B cell (primary cell): Measurements from ENCODE around the gene RBBP8. TPM values are rescaled to one million over a fixed set of nuclear protein-coding genes. Genes with fewer than 3 reads are reported as not detected.
A peak's percentile ranks its signal among the peaks of the same experiment; 100 is the strongest.

Experiments used
- ATAC-seq: fragments of 200-7000 bp; cut with Tn5 transposase; one replicate; pipeline ENCODE4 v1.10.0; 2021; ENCODE audit warnings: low read depth, mild to moderate bottlenecking, moderate number of reproducible peaks, moderate library complexity
- CTCF ChIA-PET: fragments of 350-600 bp; sonication (Branson Sonifier 250); formaldehyde crosslinking; loops from one replicate; lab custom pipeline; 2021; ENCODE audit warnings: antibody characterized with exemption, inconsistent platforms; lab: Charles Lee
- POLR2A ChIA-PET: fragments of 350-600 bp; sonication (Branson Sonifier 250); formaldehyde crosslinking; loops from one replicate; lab custom pipeline; 2021; ENCODE audit warnings: antibody characterized with exemption; lab: Charles Lee
- DNase-seq: peaks from one replicate; pipeline ENCODE4 v3.0.0; 2013
- H2AFZ ChIP-seq: 2 replicates; pipeline ENCODE4 v1.6.1; 2012; ENCODE audit warnings: mild to moderate bottlenecking, low read depth, low read length; ENCODE audit not compliant: insufficient read depth, poor library complexity, severe bottlenecking
- H3K27ac ChIP-seq, 2 donors: 1 replicate in 1 of 2; 2 replicates in 1 of 2; pipeline ENCODE4 v1.5.1; 2012 to 2013; ENCODE audit warnings: low read length in 2 of 2, mild to moderate bottlenecking in 2 of 2, moderate library complexity in 1 of 2
- H3K27me3 ChIP-seq, 4 experiments: fragments of 200-600 bp in 1 of 4; sonication (generic) in 1 of 4; replicated peaks in 1 of 4; 1 replicate in 2 of 4; 2 replicates in 2 of 4; pipeline versions ENCODE4 v1.6.1 to v1.7.0; 2013 to 2016; ENCODE audit warnings: low read length in 3 of 4, mild to moderate bottlenecking in 2 of 4, mixed read lengths in 1 of 4, moderate library complexity in 1 of 4; ENCODE audit not compliant: insufficient read depth in 4 of 4, control insufficient read depth in 3 of 4; ENCODE audit errors: control extremely low read depth in 1 of 4
- H3K36me3 ChIP-seq, 2 experiments: replicated peaks in 1 of 2; 1 replicate in 1 of 2; 2 replicates in 1 of 2; pipeline versions ENCODE4 v1.6.1 to v1.7.1; 2013; ENCODE audit warnings: low read length in 1 of 2; ENCODE audit not compliant: insufficient read depth in 2 of 2, control insufficient read depth in 1 of 2; ENCODE audit errors: control extremely low read depth in 1 of 2, extremely low read depth in 1 of 2
- H3K4me1 ChIP-seq, 2 donors: fragments of 200-600 bp in 1 of 2; sonication (generic) in 1 of 2; 1 replicate in 1 of 2; 2 replicates in 1 of 2; pipeline versions ENCODE4 v1.5.1 to v1.6.1; 2013 to 2017; ENCODE audit warnings: low read length in 2 of 2; ENCODE audit not compliant: control insufficient read depth in 2 of 2, insufficient read depth in 2 of 2
- H3K4me2 ChIP-seq: replicated peaks from 2 replicates; pipeline ENCODE3; 2012; ENCODE audit warnings: mild to moderate bottlenecking, low read depth, low read length; ENCODE audit not compliant: poor library complexity, severe bottlenecking
- H3K4me3 ChIP-seq, 5 experiments: fragments of 200-600 bp in 1 of 5; sonication (generic) in 1 of 5; 1 replicate in 3 of 5; 2 replicates in 2 of 5; pipeline versions ENCODE4 v1.5.1 to v1.7.0; 2011 to 2016; ENCODE audit warnings: low read length in 4 of 5, mild to moderate bottlenecking in 4 of 5, low read depth in 2 of 5, control low read depth in 1 of 5, moderate library complexity in 1 of 5; ENCODE audit not compliant: insufficient read depth in 1 of 5; ENCODE audit errors: control extremely low read depth in 1 of 5, extremely low read depth in 1 of 5
- H3K79me2 ChIP-seq: fragments of 200-600 bp; sonication (generic); one replicate; pipeline ENCODE4 v1.6.0; 2016; ENCODE audit warnings: low read length; ENCODE audit not compliant: control insufficient read depth, insufficient read depth
- H3K9ac ChIP-seq: fragments of 200-600 bp; sonication (generic); 2 replicates; pipeline ENCODE4 v1.6.1; 2017; ENCODE audit warnings: mild to moderate bottlenecking, low read length, moderate library complexity
- H3K9me3 ChIP-seq, 3 donors: one replicate each; pipeline versions ENCODE4 v1.6.1 to v1.7.1; 2013; ENCODE audit warnings: low read length in 2 of 3; ENCODE audit not compliant: control insufficient read depth in 2 of 3, insufficient read depth in 1 of 3; ENCODE audit errors: control extremely low read depth in 1 of 3
- H4K20me1 ChIP-seq: 2 replicates; pipeline ENCODE4 v1.6.0; 2012; ENCODE audit warnings: mild to moderate bottlenecking, low read length; ENCODE audit not compliant: insufficient read depth, control insufficient read depth, poor library complexity, severe bottlenecking
- H3K27ac Mint-ChIP-seq: one replicate; pipeline ENCODE4 v1.8.0; 2021; ENCODE audit warnings: mixed read lengths
- H3K27me3 Mint-ChIP-seq: one replicate; pipeline ENCODE4 v1.8.0; 2021; ENCODE audit warnings: mixed read lengths
- H3K4me1 Mint-ChIP-seq: one replicate; pipeline ENCODE4 v1.8.0; 2021; ENCODE audit warnings: mixed read lengths
- H3K4me3 Mint-ChIP-seq: one replicate; pipeline ENCODE4 v1.8.0; 2021; ENCODE audit warnings: mixed read lengths
- H3K9me3 Mint-ChIP-seq: one replicate; pipeline ENCODE4 v1.8.0; 2022; ENCODE audit warnings: mixed read lengths; ENCODE audit not compliant: insufficient read depth
- EZH2 ChIP-seq: IDR thresholded peaks from 2 replicates; pipeline ENCODE4 v1.6.1; 2012; ENCODE audit warnings: borderline replicate concordance, low read depth, mild to moderate bottlenecking, moderate library complexity, low read length; ENCODE audit not compliant: insufficient read depth, poor library complexity, severe bottlenecking
- whole genome bisulfite sequencing: methylation state at CpG from one replicate; pipeline ENCODE4 v1.1.5; 2013; ENCODE audit warnings: missing lambda C conversion rate; ENCODE audit not compliant: insufficient coverage; 5-methylcytosine and 5-hydroxymethylcytosine counted together
- intact Hi-C: fragments of 100-400 bp; cut with micrococcal nuclease; formaldehyde crosslinking; loops from one replicate; pipeline ENCODE4 v1.10.0; 2022
- polyA plus RNA-seq: library from polyadenylated mRNA; depleted of rRNA; stranded (reverse); fragments of >200 nt; gene quantifications from 2 replicates; pipeline ENCODE4 v1.2.3, GENCODE V29; 2012
- total RNA-seq, 2 donors: library from RNA; stranded (reverse); fragments of 120-200 nt in 1 of 2; gene quantifications; 1 replicate in 1 of 2; 2 replicates in 1 of 2; pipeline versions ENCODE4 v1.2.3 to v1.2.4, GENCODE V29; 2013 to 2022
- TF ChIP-seq, protein P1 (sequence below): fragments of 200-600 bp; IDR thresholded peaks from one replicate; pipeline ENCODE4 v1.8.0; 2022; ENCODE audit warnings: antibody characterized with exemption, mild to moderate bottlenecking

RBBP8 gene
- total and polyA plus RNA-seq, 2 donors (not counting 1 experiment from before 2014, with no cell fraction given) = 2.9 to 18.0 TPM

DNA sequence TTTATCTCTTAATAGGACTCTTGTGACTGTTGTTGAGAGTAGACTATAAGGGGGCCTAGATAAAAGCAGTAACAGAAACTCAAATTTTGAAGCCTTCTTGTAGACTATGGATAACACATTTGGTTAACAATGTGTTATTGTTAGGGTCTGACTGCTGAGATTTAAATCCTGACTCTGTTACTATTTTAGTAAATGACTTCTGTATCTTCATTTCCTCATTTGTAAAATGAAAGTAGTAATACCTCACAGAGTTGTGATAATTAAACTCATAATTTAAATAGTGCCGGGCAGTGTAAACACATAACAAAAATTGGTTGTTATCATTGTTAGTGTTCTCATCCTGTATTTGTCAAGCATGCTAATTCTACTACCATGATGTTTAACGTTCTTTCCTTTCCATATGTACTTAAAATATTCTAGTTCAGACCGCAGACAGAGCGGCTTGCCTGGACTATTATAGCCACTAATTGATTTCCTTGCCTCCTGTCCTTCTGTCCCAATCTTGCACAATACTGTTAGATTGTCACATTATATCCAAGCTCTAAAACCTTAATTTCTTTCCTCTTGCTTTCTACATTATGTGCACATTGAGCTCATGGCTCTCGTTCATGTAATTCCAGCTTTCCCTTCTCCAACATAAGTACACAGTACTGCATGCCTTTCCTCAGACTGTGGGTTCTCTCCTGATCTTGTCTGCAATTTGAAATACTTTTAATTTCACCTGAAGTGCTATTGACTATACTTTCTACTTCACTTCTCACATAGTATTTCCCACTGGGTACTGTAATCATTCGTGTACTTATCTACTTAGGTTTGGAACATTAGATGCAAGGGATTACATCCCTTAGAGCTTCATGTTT is 48.4 kb downstream of the RBBP8 start:
- Mint-ChIP-seq H3K27me3 (no peaks in the 10 kb centered on the region), H3K4me3 (peak overlapping the region; percentile 17), H3K4me1 (peaks cover 28% of the 10 kb centered on the region), H3K9me3 (no peaks in the 10 kb centered on the region), H3K27ac (no peak overlapping the region)
- Histone ChIP-seq H3K9ac (peak overlapping the region; percentile 33), H3K4me2 (peak overlapping the region; percentile 58), H3K27ac (peak overlapping the region in 1 of 2 donors; percentile 38), H3K9me3 (no peaks in the 10 kb centered on the region), H3K79me2 (no peaks in the 10 kb centered on the region), H3K4me1 (peaks cover 12 to 15% of the 10 kb centered on the region in 2 donors), H4K20me1 (no peaks in the 10 kb centered on the region), H3K36me3 (no peaks in the 10 kb centered on the region), H2AFZ (peak overlapping the region; percentile 59), H3K27me3 (no peaks in the 10 kb centered on the region), H3K4me3 (peak overlapping the region in 1 of 5 experiments; percentile 42)
- ATAC-seq = peak; percentile 28
- TF ChIP-seq EZH2 = no peak
- TF ChIP-seq, protein P1, sequence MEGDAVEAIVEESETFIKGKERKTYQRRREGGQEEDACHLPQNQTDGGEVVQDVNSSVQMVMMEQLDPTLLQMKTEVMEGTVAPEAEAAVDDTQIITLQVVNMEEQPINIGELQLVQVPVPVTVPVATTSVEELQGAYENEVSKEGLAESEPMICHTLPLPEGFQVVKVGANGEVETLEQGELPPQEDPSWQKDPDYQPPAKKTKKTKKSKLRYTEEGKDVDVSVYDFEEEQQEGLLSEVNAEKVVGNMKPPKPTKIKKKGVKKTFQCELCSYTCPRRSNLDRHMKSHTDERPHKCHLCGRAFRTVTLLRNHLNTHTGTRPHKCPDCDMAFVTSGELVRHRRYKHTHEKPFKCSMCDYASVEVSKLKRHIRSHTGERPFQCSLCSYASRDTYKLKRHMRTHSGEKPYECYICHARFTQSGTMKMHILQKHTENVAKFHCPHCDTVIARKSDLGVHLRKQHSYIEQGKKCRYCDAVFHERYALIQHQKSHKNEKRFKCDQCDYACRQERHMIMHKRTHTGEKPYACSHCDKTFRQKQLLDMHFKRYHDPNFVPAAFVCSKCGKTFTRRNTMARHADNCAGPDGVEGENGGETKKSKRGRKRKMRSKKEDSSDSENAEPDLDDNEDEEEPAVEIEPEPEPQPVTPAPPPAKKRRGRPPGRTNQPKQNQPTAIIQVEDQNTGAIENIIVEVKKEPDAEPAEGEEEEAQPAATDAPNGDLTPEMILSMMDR = no peak
- peak; percentile 21 for DNase-seq
- 100% methylated on average over 3 of the region's 6 CpGs for WGBS
- intact Hi-C loops = loop anchor here (1.0 to 5.0 kb wide), 2 partner anchors 135 to 1784 kb away; no protein-coding TSS in a partner anchor
- POLR2A ChIA-PET = interaction anchor here (1.2 kb wide), 1 partner anchor 48 kb away, joined by 3 read pairs; the partner anchor contains the start of gene RBBP8
- CTCF ChIA-PET = interaction anchor here (0.6 to 4.7 kb wide), 10 partner anchors 14 to 504 kb away, joined by 3 to 61 read pairs (median 4); partner anchors contain the start of gene RBBP8

DNA sequence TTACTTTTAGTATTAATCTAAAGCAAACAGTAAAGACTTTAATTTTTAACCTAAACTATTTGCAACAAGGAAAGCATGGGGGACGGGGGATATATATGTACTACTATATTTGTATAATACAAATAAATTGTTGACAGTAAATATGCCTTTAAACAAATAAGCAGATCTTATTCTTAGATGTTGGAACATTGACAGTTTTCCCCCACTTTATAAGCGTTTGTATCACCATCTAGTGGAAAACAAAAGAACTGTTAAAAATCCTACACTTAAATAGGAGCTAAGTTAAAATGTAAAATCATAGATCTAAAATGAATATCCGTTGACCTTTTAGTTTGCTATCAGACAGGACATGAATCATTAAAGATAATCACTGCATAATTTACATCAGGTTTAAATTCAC is 50.0 kb downstream of the RBBP8 start:
- Histone ChIP-seq H3K9me3 (no peaks in the 10 kb centered on the region), H3K36me3 (no peaks in the 10 kb centered on the region), H3K79me2 (no peaks in the 10 kb centered on the region), H3K27me3 (no peaks in the 10 kb centered on the region), H3K4me2 (no peak overlapping the region), H3K4me1 (peaks cover 18 to 22% of the 10 kb centered on the region in 2 donors), H3K4me3 (no peak overlapping the region), H2AFZ (no peak overlapping the region), H3K9ac (no peak overlapping the region), H3K27ac (no peak overlapping the region), H4K20me1 (no peaks in the 10 kb centered on the region)
- Mint-ChIP-seq H3K27me3 (no peaks in the 10 kb centered on the region), H3K27ac (no peak overlapping the region), H3K4me1 (peaks cover 24% of the 10 kb centered on the region), H3K9me3 (no peaks in the 10 kb centered on the region), H3K4me3 (no peak overlapping the region)
- DNase-seq (peak; percentile 47), ATAC-seq (no peak)
- no peak for TF ChIP-seq EZH2
- TF ChIP-seq, protein P1 = peak; percentile 68
- intact Hi-C loops = loop anchor here (1.0 to 5.0 kb wide), 4 partner anchors 53 to 1786 kb away; no protein-coding TSS in a partner anchor
- ChIA-PET CTCF (interaction anchor here (0.6 to 4.7 kb wide), 16 partner anchors 11 to 429 kb away, joined by 3 to 61 read pairs (median 5); partner anchors contain the start of gene RBBP8), POLR2A (no interaction called here)
- no CpG with 5 or more reads among the region's 3 CpGs for WGBS
